Esophagus muscularis mucosa (tissue), 4 donors: Measurements from ENCODE around the gene CASTOR1. TPM values are rescaled to one million over a fixed set of nuclear protein-coding genes. Genes with fewer than 3 reads are reported as not detected.

Source experiments
- DNase-seq: peaks from one replicate; pipeline ENCODE4 v3.0.0-alpha.2; 2017; ENCODE audit errors: extremely low spot score
- H3K27ac ChIP-seq, 4 donors: fragments of 200-600 bp; sonication (generic); replicated peaks in 1 of 4; 1 replicate in 3 of 4; 2 replicates in 1 of 4; pipeline ENCODE4 v1.5.1; 2016 to 2019; ENCODE audit warnings: mild to moderate bottlenecking in 1 of 4
- H3K27me3 ChIP-seq, 4 donors: fragments of 200-600 bp; sonication (generic); one replicate each; pipeline versions ENCODE4 v1.5.1 to v1.6.0; 2016 to 2019
- H3K36me3 ChIP-seq, 4 donors: fragments of 200-600 bp; sonication (generic); one replicate each; pipeline ENCODE4 v1.5.1; 2016 to 2019
- H3K4me1 ChIP-seq, 4 donors: fragments of 200-600 bp; sonication (generic); one replicate each; pipeline ENCODE4 v1.5.1; 2016 to 2019
- H3K4me3 ChIP-seq, 4 donors: fragments of 200-600 bp; sonication (generic); 1 replicate in 2 of 4; 2 replicates in 2 of 4; pipeline ENCODE4 v1.5.1; 2016 to 2019; ENCODE audit warnings: mild to moderate bottlenecking in 4 of 4, moderate library complexity in 1 of 4
- H3K9me3 ChIP-seq, 4 donors: fragments of 200-600 bp; sonication (generic); 1 replicate in 3 of 4; 2 replicates in 1 of 4; pipeline ENCODE4 v1.5.1; 2016 to 2019
- EP300 ChIP-seq: sonication (generic); formaldehyde crosslinking; IDR thresholded peaks from one replicate; pipeline ENCODE4 v1.6.1; 2017; ENCODE audit warnings: antibody characterized with exemption
- POLR2A ChIP-seq: fragments of 450-650 bp; IDR thresholded peaks from one replicate; pipeline ENCODE4 v1.6.1; 2017; ENCODE audit warnings: antibody characterized with exemption, moderate library complexity, mild to moderate bottlenecking, low read depth
- POLR2AphosphoS5 ChIP-seq, 2 donors: sonication (generic); formaldehyde crosslinking; IDR thresholded peaks; one replicate each; pipeline ENCODE4 v1.6.1; 2017; ENCODE audit warnings: antibody characterized with exemption in 2 of 2
- WGBS: methylation state at CpG from one replicate; pipeline ENCODE4 v1.1.5; 2018; 5-methylcytosine and 5-hydroxymethylcytosine counted together
- intact Hi-C: fragments of 100-400 bp; cut with DNase I; formaldehyde crosslinking; loops from one replicate; pipeline ENCODE4 v1.15.1; 2023
- total RNA-seq, 4 donors: library from RNA; depleted of rRNA; stranded (reverse); fragments of >200 nt; gene quantifications; one replicate each; pipeline versions ENCODE4 v1.1.0 to v1.2.1, GENCODE V29; 2016
- TF ChIP-seq, protein P1 (sequence below), 3 experiments: fragments of 200-600 bp in 2 of 3; fragments of 450-650 bp in 1 of 3; sonication (generic) in 2 of 3; IDR thresholded peaks; one replicate each; pipeline ENCODE4 v1.5.1; 2017 to 2019; ENCODE audit warnings: antibody characterized with exemption in 3 of 3, mild to moderate bottlenecking in 2 of 3, moderate library complexity in 1 of 3

Gene CASTOR1
- total RNA-seq, 4 donors from 2014 or later, result 16.5 to 19.4 (median 17.8) TPM

DNA sequence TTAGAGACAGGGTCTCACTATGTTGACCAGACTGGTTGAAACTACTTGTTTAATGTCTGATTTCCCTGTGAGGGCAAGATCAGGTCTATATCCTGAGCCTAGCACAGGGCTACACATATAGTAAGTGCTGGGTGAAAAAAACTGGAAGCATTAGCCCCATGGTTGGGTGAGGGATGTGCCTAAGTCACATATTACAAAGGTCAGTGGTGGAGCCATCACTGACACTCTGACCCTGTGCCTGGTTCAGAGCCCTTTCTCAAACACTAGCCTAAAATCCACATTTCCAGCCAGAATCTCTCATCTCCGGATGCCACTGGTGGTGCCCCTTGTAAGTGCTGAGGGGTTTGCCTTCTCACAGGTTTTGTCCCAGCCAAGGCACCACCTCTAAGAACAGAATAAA lies 28.5 kb upstream of the CASTOR1 start:
- no peak for DNase-seq
- WGBS, result no CpG with 5 or more reads among the region's 1 CpG
- intact Hi-C loops, result no loop called here
- TF ChIP-seq POLR2AphosphoS5 (IDR thresholded peaks at IDR 0.05), result no peak
- TF ChIP-seq POLR2A, result no peak
- no peak for TF ChIP-seq EP300
- TF ChIP-seq, protein P1, sequence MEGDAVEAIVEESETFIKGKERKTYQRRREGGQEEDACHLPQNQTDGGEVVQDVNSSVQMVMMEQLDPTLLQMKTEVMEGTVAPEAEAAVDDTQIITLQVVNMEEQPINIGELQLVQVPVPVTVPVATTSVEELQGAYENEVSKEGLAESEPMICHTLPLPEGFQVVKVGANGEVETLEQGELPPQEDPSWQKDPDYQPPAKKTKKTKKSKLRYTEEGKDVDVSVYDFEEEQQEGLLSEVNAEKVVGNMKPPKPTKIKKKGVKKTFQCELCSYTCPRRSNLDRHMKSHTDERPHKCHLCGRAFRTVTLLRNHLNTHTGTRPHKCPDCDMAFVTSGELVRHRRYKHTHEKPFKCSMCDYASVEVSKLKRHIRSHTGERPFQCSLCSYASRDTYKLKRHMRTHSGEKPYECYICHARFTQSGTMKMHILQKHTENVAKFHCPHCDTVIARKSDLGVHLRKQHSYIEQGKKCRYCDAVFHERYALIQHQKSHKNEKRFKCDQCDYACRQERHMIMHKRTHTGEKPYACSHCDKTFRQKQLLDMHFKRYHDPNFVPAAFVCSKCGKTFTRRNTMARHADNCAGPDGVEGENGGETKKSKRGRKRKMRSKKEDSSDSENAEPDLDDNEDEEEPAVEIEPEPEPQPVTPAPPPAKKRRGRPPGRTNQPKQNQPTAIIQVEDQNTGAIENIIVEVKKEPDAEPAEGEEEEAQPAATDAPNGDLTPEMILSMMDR (IDR thresholded peaks at IDR 0.05), result no peak
- H3K27me3 ChIP-seq, result no peaks in the 10 kb centered on the region
- peaks cover 83 to 100% (median 98%) of the 10 kb centered on the region in 4 donors for H3K4me1 ChIP-seq
- H3K9me3 ChIP-seq, result no peaks in the 10 kb centered on the region
- no peak overlapping the region for H3K4me3 ChIP-seq
- peak overlapping the region in 1 of 4 donors; percentile 5 for H3K27ac ChIP-seq
- H3K36me3 ChIP-seq, result peaks cover 0 to 31% (median 20%) of the 10 kb centered on the region in 4 donors

DNA sequence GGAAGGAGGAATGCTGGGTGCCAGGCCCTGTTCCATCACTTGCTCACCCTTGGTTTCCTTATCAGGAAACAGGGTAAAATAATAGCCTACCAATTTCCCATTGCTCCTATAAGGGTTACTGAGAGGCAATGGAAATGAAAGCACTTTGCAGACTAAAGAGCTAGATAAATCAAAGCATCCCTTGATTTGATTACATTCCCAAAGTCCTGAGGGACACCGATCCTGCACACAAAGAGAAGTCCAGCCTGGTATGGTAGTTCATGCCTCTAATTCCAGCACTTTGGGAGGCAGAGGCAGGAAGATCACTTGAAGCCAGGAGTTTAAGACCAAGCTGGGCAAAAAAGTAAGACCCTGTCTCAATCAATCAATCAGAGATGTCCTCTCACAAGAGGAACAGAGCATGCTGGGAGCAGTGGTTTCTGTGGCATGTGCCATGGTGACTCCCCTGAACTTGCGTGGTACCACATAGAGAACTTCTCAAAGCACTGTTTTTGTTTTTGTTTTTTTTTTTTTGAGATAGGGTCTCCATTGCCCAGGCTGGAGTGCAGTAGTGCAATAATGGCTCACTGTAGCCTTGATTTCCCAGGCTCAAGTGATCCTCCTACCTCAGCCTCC lies 26.8 kb upstream of the CASTOR1 start:
- no peak for DNase-seq
- Histone ChIP-seq H3K36me3 (peaks cover 0 to 29% (median 19%) of the 10 kb centered on the region in 4 donors), H3K4me1 (peaks cover 85 to 100% (median 99%) of the 10 kb centered on the region in 4 donors), H3K27ac (peak overlapping the region; percentile 5 to 54 (median 27)), H3K27me3 (no peaks in the 10 kb centered on the region), H3K4me3 (no peak overlapping the region), H3K9me3 (no peaks in the 10 kb centered on the region)
- intact Hi-C loops, result no loop called here
- TF ChIP-seq, protein P1 (IDR thresholded peaks at IDR 0.05), result no peak
- TF ChIP-seq POLR2A (no peak), EP300 (no peak), POLR2AphosphoS5 (IDR thresholded peaks at IDR 0.05) (no peak)
- WGBS, result 68% methylated on average over 2 of the region's 2 CpGs

DNA sequence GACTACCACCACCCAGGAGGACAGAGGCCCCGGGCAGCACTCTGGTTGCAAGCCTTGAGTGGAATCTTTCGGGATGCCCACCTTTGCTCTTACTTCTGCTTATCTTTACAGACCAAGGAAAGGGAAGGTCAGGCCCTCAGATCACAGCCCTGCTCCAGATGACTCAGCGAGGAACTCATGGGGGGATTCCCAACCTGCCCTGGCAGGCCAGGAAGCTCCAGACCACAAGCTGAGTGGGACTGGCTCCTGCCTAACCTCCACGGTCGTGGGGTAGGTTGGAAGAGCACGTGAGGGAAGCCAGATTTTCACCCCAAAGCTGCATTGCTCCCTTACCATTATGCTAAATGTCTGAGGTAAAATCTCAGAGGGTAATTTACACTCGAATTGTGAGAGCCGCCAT lies 25.6 kb upstream of the CASTOR1 start:
- no peaks in the 10 kb centered on the region for H3K27me3 ChIP-seq
- intact Hi-C loops, result no loop called here
- peaks cover 87 to 100% (median 99%) of the 10 kb centered on the region in 4 donors for H3K4me1 ChIP-seq
- H3K4me3 ChIP-seq, result no peak overlapping the region
- no peaks in the 10 kb centered on the region for H3K9me3 ChIP-seq
- DNase-seq, result no peak
- H3K27ac ChIP-seq, result peak overlapping the region in 3 of 4 donors; percentile 20 to 32 (median 23)
- WGBS, result 73% methylated on average over 7 of the region's 8 CpGs
- peaks cover 0 to 18% (median 15%) of the 10 kb centered on the region in 4 donors for H3K36me3 ChIP-seq
- TF ChIP-seq EP300 (no peak), POLR2AphosphoS5 (IDR thresholded peaks at IDR 0.05) (no peak), POLR2A (no peak)
- TF ChIP-seq, protein P1 (IDR thresholded peaks at IDR 0.05), result no peak

DNA sequence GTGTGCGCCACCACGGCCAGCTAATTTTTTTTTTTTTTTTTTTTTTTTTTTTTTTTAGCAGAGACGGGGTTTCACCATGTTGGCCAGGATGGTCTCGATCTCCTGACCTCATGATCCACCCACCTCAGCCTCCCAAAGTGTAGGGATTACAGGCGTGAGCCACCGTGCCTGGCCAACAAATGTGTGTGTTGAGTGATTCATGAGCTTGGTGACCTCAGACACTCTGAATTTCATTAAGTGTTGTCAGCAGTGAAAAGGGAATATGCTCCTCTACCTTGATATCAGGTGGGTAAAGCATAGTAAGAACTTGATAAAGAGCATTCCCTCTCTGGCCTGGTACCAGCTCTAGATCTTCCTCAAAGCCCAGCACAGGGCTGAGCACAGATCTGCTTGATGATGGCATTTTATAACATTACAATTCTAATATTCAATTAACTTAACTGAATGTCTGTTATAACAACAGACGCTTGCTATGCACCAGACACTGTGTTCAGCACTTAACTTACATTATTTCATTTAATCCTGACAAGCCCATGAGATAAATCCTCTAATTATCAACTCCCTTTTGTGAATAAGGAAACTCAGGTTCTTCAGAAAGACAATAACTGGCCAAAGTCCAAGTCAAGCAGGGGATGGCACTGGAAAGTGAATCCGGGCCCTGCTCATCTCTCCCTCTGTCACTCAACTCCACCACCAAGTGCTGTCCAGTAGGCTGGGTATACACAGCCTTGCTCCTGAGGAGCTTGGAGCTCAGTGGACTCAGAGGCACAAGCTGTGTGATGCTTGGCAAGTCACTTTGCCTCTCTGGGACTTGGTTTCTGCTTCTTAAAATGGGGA lies 24.4 kb upstream of the CASTOR1 start:
- Histone ChIP-seq H3K9me3 (no peaks in the 10 kb centered on the region), H3K27me3 (no peaks in the 10 kb centered on the region), H3K27ac (peak overlapping the region; percentile 28 to 87 (median 38)), H3K36me3 (peaks cover 0 to 15% (median 11%) of the 10 kb centered on the region in 4 donors), H3K4me1 (peaks cover 87 to 100% (median 99%) of the 10 kb centered on the region in 4 donors), H3K4me3 (no peak overlapping the region)
- TF ChIP-seq POLR2A (no peak), EP300 (no peak), POLR2AphosphoS5 (IDR thresholded peaks at IDR 0.05) (no peak)
- TF ChIP-seq, protein P1 (IDR thresholded peaks at IDR 0.05), result no peak
- intact Hi-C loops, result no loop called here
- WGBS, result 80% methylated on average over 8 of the region's 8 CpGs
- DNase-seq, result no peak
